ENCODE data around the gene SLCO3A1.

DNA sequence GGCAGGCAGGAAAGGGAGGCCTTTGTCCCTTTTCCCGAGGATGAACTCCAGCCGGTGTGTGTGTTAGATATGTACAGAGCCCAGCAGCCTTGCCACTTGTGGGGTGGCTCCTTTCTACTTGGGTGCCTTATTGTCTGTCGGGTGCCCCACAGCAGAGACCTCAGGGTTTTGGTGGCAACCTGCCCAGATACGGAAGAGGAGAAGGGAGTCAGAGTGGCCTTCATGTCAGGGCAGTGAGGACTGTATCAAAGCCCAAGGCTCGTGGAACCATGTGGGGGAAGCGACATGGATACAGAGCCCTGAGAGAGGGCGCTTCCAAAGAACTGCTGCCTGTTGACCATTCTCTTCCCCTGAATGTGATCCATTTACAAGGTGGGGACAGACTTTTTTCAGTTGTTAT is 166.2 kb downstream of the SLCO3A1 start:
- no peak for TF ChIP-seq EZH2 (IDR thresholded peaks at IDR 0.05; ENCODE audit: insufficient read depth, poor library complexity, severe bottlenecking)
- no peak for TF ChIP-seq EZH2phosphoT487 (IDR thresholded peaks at IDR 0.05; ENCODE audit: insufficient read depth, low read depth)

Data from GM23248 (cell line).